ENCODE results near the gene E2F7. TPM values are rescaled to one million over a fixed set of nuclear protein-coding genes. Genes with fewer than 3 reads are reported as not detected.

E2F7 gene
- total and polyA plus RNA-seq, 2 donors (not counting 1 experiment from before 2014, with no cell fraction given): 3.6 to 9.7 TPM

- H3K79me2 ChIP-seq (ENCODE audit: control insufficient read depth, insufficient read depth, low read length): no peaks in the 10 kb centered on the region
- no peak overlapping the region for H3K9ac ChIP-seq (ENCODE audit: insufficient read depth, low read length)
- no peaks in the 10 kb centered on the region for H4K20me1 ChIP-seq (ENCODE audit: control insufficient read depth, extremely low read depth, insufficient read depth, low read length)
- peak overlapping the region; percentile 6 for H3K27ac ChIP-seq (ENCODE audit: insufficient read depth, low read length)
- H2AFZ ChIP-seq (ENCODE audit: low read length): no peak overlapping the region
- peaks cover 6% of the 10 kb centered on the region for H3K36me3 ChIP-seq (ENCODE audit: control insufficient read depth, insufficient read depth, low read length)
- no peaks in the 10 kb centered on the region for H3K27me3 ChIP-seq (ENCODE audit: control insufficient read depth, insufficient read depth, low read length)
- H3K4me2 ChIP-seq (ENCODE audit: extremely low read depth, insufficient read depth, low read length): no peak overlapping the region
- TF ChIP-seq, protein P1, sequence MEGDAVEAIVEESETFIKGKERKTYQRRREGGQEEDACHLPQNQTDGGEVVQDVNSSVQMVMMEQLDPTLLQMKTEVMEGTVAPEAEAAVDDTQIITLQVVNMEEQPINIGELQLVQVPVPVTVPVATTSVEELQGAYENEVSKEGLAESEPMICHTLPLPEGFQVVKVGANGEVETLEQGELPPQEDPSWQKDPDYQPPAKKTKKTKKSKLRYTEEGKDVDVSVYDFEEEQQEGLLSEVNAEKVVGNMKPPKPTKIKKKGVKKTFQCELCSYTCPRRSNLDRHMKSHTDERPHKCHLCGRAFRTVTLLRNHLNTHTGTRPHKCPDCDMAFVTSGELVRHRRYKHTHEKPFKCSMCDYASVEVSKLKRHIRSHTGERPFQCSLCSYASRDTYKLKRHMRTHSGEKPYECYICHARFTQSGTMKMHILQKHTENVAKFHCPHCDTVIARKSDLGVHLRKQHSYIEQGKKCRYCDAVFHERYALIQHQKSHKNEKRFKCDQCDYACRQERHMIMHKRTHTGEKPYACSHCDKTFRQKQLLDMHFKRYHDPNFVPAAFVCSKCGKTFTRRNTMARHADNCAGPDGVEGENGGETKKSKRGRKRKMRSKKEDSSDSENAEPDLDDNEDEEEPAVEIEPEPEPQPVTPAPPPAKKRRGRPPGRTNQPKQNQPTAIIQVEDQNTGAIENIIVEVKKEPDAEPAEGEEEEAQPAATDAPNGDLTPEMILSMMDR (conservative IDR thresholded peaks at IDR 0.05 in 1 of 2, IDR thresholded peaks at IDR 0.05 in 1 of 2; ENCODE audit: low read depth in 1 of 2, low read length in 2 of 2): no peak
- TF ChIP-seq EZH2 (IDR thresholded peaks at IDR 0.05; ENCODE audit: low read length, missing control alignments): no peak
- no peak overlapping the region for H3K4me3 ChIP-seq (replicated peaks in 1 of 4; ENCODE audit: control extremely low read depth in 1 of 4, insufficient read depth in 1 of 4, low read depth in 3 of 4, low read length in 4 of 4)
- no peaks in the 10 kb centered on the region for H3K4me1 ChIP-seq (ENCODE audit: control insufficient read depth, extremely low read depth, insufficient read depth, low read length)
- DNase-seq (ENCODE audit: low read depth in 2 of 2): peak; percentile 40 to 83
- H3K9me3 ChIP-seq (ENCODE audit: control insufficient read depth, insufficient read depth, low read depth, low read length): no peaks in the 10 kb centered on the region
Observed at GRCh38 chr12:77031745-77032144, 33.6 kb downstream of the E2F7 start.

- H3K9me3 ChIP-seq (ENCODE audit: control insufficient read depth, insufficient read depth, low read depth, low read length): no peaks in the 10 kb centered on the region
- no peaks in the 10 kb centered on the region for H3K27me3 ChIP-seq (ENCODE audit: control insufficient read depth, insufficient read depth, low read length)
- H3K9ac ChIP-seq (ENCODE audit: insufficient read depth, low read length): no peak overlapping the region
- peaks cover 6% of the 10 kb centered on the region for H3K36me3 ChIP-seq (ENCODE audit: control insufficient read depth, insufficient read depth, low read length)
- H2AFZ ChIP-seq (ENCODE audit: low read length): no peak overlapping the region
- H3K27ac ChIP-seq (ENCODE audit: insufficient read depth, low read length): no peak overlapping the region
- no peaks in the 10 kb centered on the region for H3K4me1 ChIP-seq (ENCODE audit: control insufficient read depth, extremely low read depth, insufficient read depth, low read length)
- no peaks in the 10 kb centered on the region for H3K79me2 ChIP-seq (ENCODE audit: control insufficient read depth, insufficient read depth, low read length)
- DNase-seq (ENCODE audit: low read depth in 2 of 2): no peak
- H3K4me2 ChIP-seq (ENCODE audit: extremely low read depth, insufficient read depth, low read length): no peak overlapping the region
- TF ChIP-seq, protein P1 (conservative IDR thresholded peaks at IDR 0.05 in 1 of 2, IDR thresholded peaks at IDR 0.05 in 1 of 2; ENCODE audit: low read depth in 1 of 2, low read length in 2 of 2): no peak
- TF ChIP-seq EZH2 (IDR thresholded peaks at IDR 0.05; ENCODE audit: low read length, missing control alignments): no peak
- H3K4me3 ChIP-seq (replicated peaks in 1 of 4; ENCODE audit: control extremely low read depth in 1 of 4, insufficient read depth in 1 of 4, low read depth in 3 of 4, low read length in 4 of 4): no peak overlapping the region
- no peaks in the 10 kb centered on the region for H4K20me1 ChIP-seq (ENCODE audit: control insufficient read depth, extremely low read depth, insufficient read depth, low read length)
Observed at GRCh38 chr12:77025782-77026314, 39.5 kb downstream of the E2F7 start.

DNA sequence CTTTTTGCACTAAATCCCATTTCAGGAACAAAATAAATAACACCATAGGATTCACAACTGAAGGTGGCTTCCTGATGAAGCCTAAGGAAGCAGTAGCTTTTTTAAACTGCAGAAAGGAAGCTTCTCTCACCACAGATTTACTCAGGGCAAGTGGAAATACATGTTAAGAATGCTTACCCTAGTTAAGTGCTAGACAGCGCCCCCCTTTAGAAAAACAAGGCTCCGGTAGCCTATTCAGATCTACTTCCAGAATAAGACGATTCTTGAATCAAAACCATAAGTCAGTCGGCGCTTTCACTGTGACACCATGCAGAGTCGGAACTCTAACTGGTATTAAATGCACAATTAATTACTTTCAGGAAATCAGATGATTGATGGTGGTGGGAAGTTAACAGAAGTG is 41.9 kb downstream of the E2F7 start:
- no peak overlapping the region for H3K9ac ChIP-seq (ENCODE audit: insufficient read depth, low read length)
- H3K4me1 ChIP-seq (ENCODE audit: control insufficient read depth, extremely low read depth, insufficient read depth, low read length): no peaks in the 10 kb centered on the region
- DNase-seq (ENCODE audit: low read depth in 2 of 2): no peak
- peaks cover 6% of the 10 kb centered on the region for H3K36me3 ChIP-seq (ENCODE audit: control insufficient read depth, insufficient read depth, low read length)
- H2AFZ ChIP-seq (ENCODE audit: low read length): no peak overlapping the region
- no peak overlapping the region for H3K4me2 ChIP-seq (ENCODE audit: extremely low read depth, insufficient read depth, low read length)
- H3K9me3 ChIP-seq (ENCODE audit: control insufficient read depth, insufficient read depth, low read depth, low read length): no peaks in the 10 kb centered on the region
- H3K4me3 ChIP-seq (replicated peaks in 1 of 4; ENCODE audit: control extremely low read depth in 1 of 4, insufficient read depth in 1 of 4, low read depth in 3 of 4, low read length in 4 of 4): no peak overlapping the region
- no peaks in the 10 kb centered on the region for H3K79me2 ChIP-seq (ENCODE audit: control insufficient read depth, insufficient read depth, low read length)
- no peak overlapping the region for H3K27ac ChIP-seq (ENCODE audit: insufficient read depth, low read length)
- H4K20me1 ChIP-seq (ENCODE audit: control insufficient read depth, extremely low read depth, insufficient read depth, low read length): no peaks in the 10 kb centered on the region
- TF ChIP-seq EZH2 (IDR thresholded peaks at IDR 0.05; ENCODE audit: low read length, missing control alignments): no peak
- TF ChIP-seq, protein P1 (conservative IDR thresholded peaks at IDR 0.05 in 1 of 2, IDR thresholded peaks at IDR 0.05 in 1 of 2; ENCODE audit: low read depth in 1 of 2, low read length in 2 of 2): no peak
- H3K27me3 ChIP-seq (ENCODE audit: control insufficient read depth, insufficient read depth, low read length): no peaks in the 10 kb centered on the region

Measured in fibroblast of lung (primary cell).